Activated CD4-positive, alpha-beta T cell treated with anti-CD3 and anti-CD28 coated beads, Interleukin-2, amount 50 U/mL, for 16 hours (primary cell): ENCODE results near the gene SPATA31C1.
"Not testable (repeated sequence)": the region's sequence is repeated elsewhere in the genome, so short reads cannot be mapped to it uniquely, and the experiment has no call there.

ENCODE experiments used
- DNase-seq: peaks from one replicate; pipeline ENCODE4 v3.0.0-alpha.2; 2020

Gene SPATA31C1

GRCh38 chr9:87917662-87918061, at the start of gene SPATA31C1:
Gene SPATA31C1, plus strand, starts transcription at chr9:87917962.
- DNase-seq, result not testable (repeated sequence)

GRCh38 chr9:87868175-87868574, 49.6 kb upstream of the SPATA31C1 start:
- no peak for DNase-seq

GRCh38 chr9:87868635-87869034, 49.1 kb upstream of the SPATA31C1 start:
- DNase-seq, result no peak

GRCh38 chr9:87869082-87869481, 48.7 kb upstream of the SPATA31C1 start:
- DNase-seq, result no peak

GRCh38 chr9:87871425-87872078, 46.2 kb upstream of the SPATA31C1 start:
- DNase-seq, result no peak

GRCh38 chr9:87872079-87872624, 45.6 kb upstream of the SPATA31C1 start:
- DNase-seq, result no peak

GRCh38 chr9:87873607-87874303, 44.0 kb upstream of the SPATA31C1 start:
- no peak for DNase-seq

- no peak for DNase-seq
Measured at GRCh38 chr9:87874304-87874623, 43.5 kb upstream of the SPATA31C1 start.

- DNase-seq, result no peak
Measured at GRCh38 chr9:87875060-87875459, 42.7 kb upstream of the SPATA31C1 start.

GRCh38 chr9:87875831-87876545, 41.8 kb upstream of the SPATA31C1 start:
- no peak for DNase-seq

GRCh38 chr9:87876708-87877107, 41.1 kb upstream of the SPATA31C1 start:
- DNase-seq, result no peak

GRCh38 chr9:87878989-87879511, 38.7 kb upstream of the SPATA31C1 start:
- DNase-seq, result peak; percentile 6

GRCh38 chr9:87880116-87880515, 37.6 kb upstream of the SPATA31C1 start:
- no peak for DNase-seq

- no peak for DNase-seq
Measured at GRCh38 chr9:87880683-87881082, 37.1 kb upstream of the SPATA31C1 start.

GRCh38 chr9:87882627-87883026, 35.1 kb upstream of the SPATA31C1 start, which contains the start of gene SPATA31E1:
Gene SPATA31E1, plus strand, starts transcription at chr9:87882877. Its CDS starts 15 bp downstream, at chr9:87882892.
- DNase-seq, result no peak

- DNase-seq, result no peak
Measured at GRCh38 chr9:87883274-87883673, 34.5 kb upstream of the SPATA31C1 start.

- DNase-seq, result no peak
Measured at GRCh38 chr9:87883990-87884389, 33.8 kb upstream of the SPATA31C1 start.

GRCh38 chr9:87884578-87885459, 32.9 kb upstream of the SPATA31C1 start:
- DNase-seq, result no peak

GRCh38 chr9:87885484-87886189, 32.1 kb upstream of the SPATA31C1 start:
- DNase-seq, result no peak

- no peak for DNase-seq
Measured at GRCh38 chr9:87886210-87886932, 31.4 kb upstream of the SPATA31C1 start.

- DNase-seq, result no peak
Measured at GRCh38 chr9:87886933-87887505, 30.7 kb upstream of the SPATA31C1 start.
